Endodermal cell (in vitro differentiated cells): ENCODE results near the gene APOL1. TPM values are rescaled to one million over a fixed set of nuclear protein-coding genes. Genes with fewer than 3 reads are reported as not detected.

Experiments
- DNase-seq: peaks from one replicate; pipeline ENCODE4 v3.0.0-alpha.2; 2017
- H3K27ac ChIP-seq: 2 replicates; pipeline ENCODE4 v1.5.1; 2013; ENCODE audit warnings: mild to moderate bottlenecking, low read depth, low read length, moderate library complexity
- H3K27me3 ChIP-seq: 2 replicates; pipeline ENCODE4 v1.6.1; 2013; ENCODE audit warnings: mild to moderate bottlenecking, low read length, moderate library complexity; ENCODE audit not compliant: insufficient read depth, control insufficient read depth, poor library complexity, severe bottlenecking
- H3K36me3 ChIP-seq: 2 replicates; pipeline ENCODE4 v1.7.0; 2013; ENCODE audit warnings: mild to moderate bottlenecking, low read length, moderate library complexity; ENCODE audit not compliant: control insufficient read depth, insufficient read depth
- H3K4me1 ChIP-seq: one replicate; pipeline ENCODE4 v1.7.0; 2013; ENCODE audit warnings: low read length; ENCODE audit not compliant: control insufficient read depth, insufficient read depth
- H3K4me3 ChIP-seq: 2 replicates; pipeline ENCODE4 v1.5.1; 2013; ENCODE audit warnings: mild to moderate bottlenecking, low read length, moderate library complexity
- H3K9ac ChIP-seq: 2 replicates; pipeline ENCODE4 v1.6.1; 2013; ENCODE audit warnings: mild to moderate bottlenecking, low read length, moderate library complexity; ENCODE audit not compliant: poor library complexity, severe bottlenecking; ENCODE audit errors: extremely low read depth
- H3K9me3 ChIP-seq: 2 replicates; pipeline ENCODE4 v1.6.1; 2013; ENCODE audit warnings: mild to moderate bottlenecking, low read length, moderate library complexity; ENCODE audit not compliant: control insufficient read depth
- H3K27ac Mint-ChIP-seq: 2 replicates; pipeline ENCODE4 v1.8.0; 2020; ENCODE audit warnings: mixed read lengths
- H3K27me3 Mint-ChIP-seq: 2 replicates; pipeline ENCODE4 v1.8.0; 2021; ENCODE audit warnings: mild to moderate bottlenecking, mixed read lengths; ENCODE audit not compliant: insufficient read depth
- H3K36me3 Mint-ChIP-seq: 2 replicates; pipeline ENCODE4 v1.8.0; 2020; ENCODE audit warnings: low read depth, mixed read lengths
- H3K4me1 Mint-ChIP-seq: 2 replicates; pipeline ENCODE4 v1.8.0; 2020; ENCODE audit warnings: mixed read lengths
- H3K4me3 Mint-ChIP-seq: 2 replicates; pipeline ENCODE4 v1.8.0; 2020; ENCODE audit warnings: mild to moderate bottlenecking, moderate library complexity, mixed read lengths
- H3K9me3 Mint-ChIP-seq: 2 replicates; pipeline ENCODE4 v1.8.0; 2020; ENCODE audit warnings: mild to moderate bottlenecking, mixed read lengths
- WGBS, 2 experiments: methylation state at CpG; one replicate each; pipeline versions ENCODE4 v1.1.5 to v1.1.7; 2013; ENCODE audit warnings: missing lambda C conversion rate in 2 of 2, mixed read lengths in 1 of 2; ENCODE audit not compliant: insufficient coverage in 1 of 2, insufficient read length in 1 of 2; 5-methylcytosine and 5-hydroxymethylcytosine counted together
- total RNA-seq, 2 donors: library from RNA; stranded (reverse); fragmentation: NEBNext Ultra II Directional in 1 of 2; extraction: Animal tissue kit (Norgen Biotek cat#: 25700) in 1 of 2; gene quantifications; 2 replicates in 1 of 2; 3 replicates in 1 of 2; pipeline ENCODE4 v1.2.1, GENCODE V29; 2021
- TF ChIP-seq, protein P1 (sequence below): fragments of 200-600 bp; sonication (generic); conservative IDR thresholded peaks from 2 replicates; pipeline ENCODE4 v1.5.0; 2021; ENCODE audit warnings: antibody characterized with exemption, mild to moderate bottlenecking

The APOL1 gene
- total RNA-seq, 2 donors from 2014 or later = 0.11 to 0.22 TPM

DNA sequence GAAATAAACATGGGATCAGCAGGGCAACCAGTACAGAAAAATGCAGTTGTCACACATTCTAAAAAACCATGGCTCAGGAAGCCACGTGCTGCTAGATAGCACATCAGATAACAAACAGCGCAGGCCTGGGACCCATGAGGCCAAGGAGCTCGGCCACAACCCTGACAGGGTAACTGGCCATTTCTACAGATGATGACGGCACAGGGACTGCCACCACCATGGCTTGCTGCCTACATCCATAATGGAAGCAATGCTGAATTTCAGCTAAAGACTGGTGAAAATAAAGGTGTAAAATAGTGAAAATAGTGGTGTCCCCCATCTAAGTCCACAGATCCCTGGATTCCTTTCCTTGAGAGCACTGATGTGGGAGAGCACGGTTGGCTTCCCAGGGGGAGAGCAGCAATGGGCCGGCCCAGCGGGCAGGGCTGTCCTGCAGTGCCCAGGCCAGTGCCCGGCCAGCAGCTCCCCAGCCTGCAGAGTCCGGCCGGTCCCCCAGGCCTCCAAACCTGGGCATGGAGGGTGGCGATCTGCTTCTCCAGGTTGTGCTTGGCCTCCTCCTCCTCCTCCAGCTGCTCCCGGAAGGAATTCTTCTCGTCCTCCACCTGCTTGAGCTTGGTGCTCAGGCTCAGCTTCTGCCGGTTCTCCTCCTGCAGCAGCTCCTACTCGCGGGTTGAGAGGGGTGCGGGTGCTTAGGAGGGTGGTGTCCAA, 40.0 kb downstream of the APOL1 start:
- Mint-ChIP-seq H3K27me3 (no peaks in the 10 kb centered on the region), H3K4me3 (no peak overlapping the region), H3K36me3 (peaks cover 88% of the 10 kb centered on the region), H3K9me3 (peaks cover 17% of the 10 kb centered on the region), H3K4me1 (no peaks in the 10 kb centered on the region), H3K27ac (no peak overlapping the region)
- no peaks in the 10 kb centered on the region for H3K4me1 ChIP-seq
- 93 to 97% methylated on average over 17 of the region's 17 CpGs for WGBS, 2 experiments
- H3K9ac ChIP-seq = no peak overlapping the region
- peaks cover 86% of the 10 kb centered on the region for H3K36me3 ChIP-seq
- H3K4me3 ChIP-seq = no peak overlapping the region
- no peak overlapping the region for H3K27ac ChIP-seq
- TF ChIP-seq, protein P1, sequence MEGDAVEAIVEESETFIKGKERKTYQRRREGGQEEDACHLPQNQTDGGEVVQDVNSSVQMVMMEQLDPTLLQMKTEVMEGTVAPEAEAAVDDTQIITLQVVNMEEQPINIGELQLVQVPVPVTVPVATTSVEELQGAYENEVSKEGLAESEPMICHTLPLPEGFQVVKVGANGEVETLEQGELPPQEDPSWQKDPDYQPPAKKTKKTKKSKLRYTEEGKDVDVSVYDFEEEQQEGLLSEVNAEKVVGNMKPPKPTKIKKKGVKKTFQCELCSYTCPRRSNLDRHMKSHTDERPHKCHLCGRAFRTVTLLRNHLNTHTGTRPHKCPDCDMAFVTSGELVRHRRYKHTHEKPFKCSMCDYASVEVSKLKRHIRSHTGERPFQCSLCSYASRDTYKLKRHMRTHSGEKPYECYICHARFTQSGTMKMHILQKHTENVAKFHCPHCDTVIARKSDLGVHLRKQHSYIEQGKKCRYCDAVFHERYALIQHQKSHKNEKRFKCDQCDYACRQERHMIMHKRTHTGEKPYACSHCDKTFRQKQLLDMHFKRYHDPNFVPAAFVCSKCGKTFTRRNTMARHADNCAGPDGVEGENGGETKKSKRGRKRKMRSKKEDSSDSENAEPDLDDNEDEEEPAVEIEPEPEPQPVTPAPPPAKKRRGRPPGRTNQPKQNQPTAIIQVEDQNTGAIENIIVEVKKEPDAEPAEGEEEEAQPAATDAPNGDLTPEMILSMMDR = no peak
- no peaks in the 10 kb centered on the region for H3K27me3 ChIP-seq
- no peak for DNase-seq
- H3K9me3 ChIP-seq = peaks cover 7% of the 10 kb centered on the region

GRCh38 chr22:36293606-36294292, 40.8 kb downstream of the APOL1 start:
- Histone ChIP-seq H3K9me3 (peaks cover 7% of the 10 kb centered on the region), H3K27ac (no peak overlapping the region), H3K27me3 (no peaks in the 10 kb centered on the region), H3K4me3 (no peak overlapping the region), H3K9ac (no peak overlapping the region), H3K36me3 (peaks cover 86% of the 10 kb centered on the region), H3K4me1 (no peaks in the 10 kb centered on the region)
- TF ChIP-seq, protein P1 = no peak
- Mint-ChIP-seq H3K4me1 (no peaks in the 10 kb centered on the region), H3K4me3 (no peak overlapping the region), H3K27ac (no peak overlapping the region), H3K27me3 (no peaks in the 10 kb centered on the region), H3K9me3 (peaks cover 17% of the 10 kb centered on the region), H3K36me3 (peaks cover 88% of the 10 kb centered on the region)
- DNase-seq = no peak
- 94 to 96% methylated on average over 21 to 26 of the region's 26 CpGs for WGBS, 2 experiments

GRCh38 chr22:36294293-36294620, 41.3 kb downstream of the APOL1 start:
- H3K27me3 Mint-ChIP-seq = no peaks in the 10 kb centered on the region
- Histone ChIP-seq H3K36me3 (peaks cover 86% of the 10 kb centered on the region), H3K4me1 (no peaks in the 10 kb centered on the region), H3K27me3 (no peaks in the 10 kb centered on the region), H3K4me3 (no peak overlapping the region), H3K9me3 (peaks cover 7% of the 10 kb centered on the region), H3K9ac (no peak overlapping the region), H3K27ac (no peak overlapping the region)
- H3K36me3 Mint-ChIP-seq = peaks cover 88% of the 10 kb centered on the region
- TF ChIP-seq, protein P1 = no peak
- H3K4me3 Mint-ChIP-seq = no peak overlapping the region
- peaks cover 17% of the 10 kb centered on the region for H3K9me3 Mint-ChIP-seq
- no peak overlapping the region for H3K27ac Mint-ChIP-seq
- DNase-seq = no peak
- no peaks in the 10 kb centered on the region for H3K4me1 Mint-ChIP-seq
- 88 to 96% methylated on average over 4 to 7 of the region's 7 CpGs for WGBS, 2 experiments
